ENCODE results near the gene IQGAP2. TPM values are rescaled to one million over a fixed set of nuclear protein-coding genes. Genes with fewer than 3 reads are reported as not detected.
A peak's percentile ranks its signal among the peaks of the same experiment; 100 is the strongest.

Gene IQGAP2
- polyA plus RNA-seq, 2 donors, result 1.4 to 2.0 TPM

- WGBS, 2 donors, result 34 to 56% methylated on average over 1 of the region's 1 CpG
- Histone ChIP-seq H3K36me3 (ENCODE audit: control insufficient read depth in 2 of 2, insufficient read depth in 2 of 2, low read length in 1 of 2) (no peaks in the 10 kb centered on the region), H3K4me3 (ENCODE audit: low read depth in 1 of 2, low read length in 2 of 2) (no peak overlapping the region), H3K27ac (ENCODE audit: low read depth in 2 of 2, low read length in 1 of 2) (no peak overlapping the region), H3K27me3 (ENCODE audit: control insufficient read depth in 1 of 2, insufficient read depth in 2 of 2, low read length in 2 of 2) (no peaks in the 10 kb centered on the region), H3K4me1 (ENCODE audit: control insufficient read depth in 2 of 2, insufficient read depth in 2 of 2, low read length in 1 of 2) (peaks cover 0 to 5% of the 10 kb centered on the region in 2 donors), H3K9me3 (ENCODE audit: control insufficient read depth in 2 of 2, insufficient read depth in 1 of 2, low read depth in 1 of 2, low read length in 1 of 2) (peaks cover 0 to 2% of the 10 kb centered on the region in 2 donors)
These were observed 68.3 kb downstream of the IQGAP2 start for GRCh38 chr5:76471406-76471805.

- Histone ChIP-seq H3K4me1 (ENCODE audit: control insufficient read depth in 2 of 2, insufficient read depth in 2 of 2, low read length in 1 of 2) (peaks cover 0 to 5% of the 10 kb centered on the region in 2 donors), H3K9me3 (ENCODE audit: control insufficient read depth in 2 of 2, insufficient read depth in 1 of 2, low read depth in 1 of 2, low read length in 1 of 2) (peaks cover 0 to 2% of the 10 kb centered on the region in 2 donors), H3K4me3 (ENCODE audit: low read depth in 1 of 2, low read length in 2 of 2) (no peak overlapping the region), H3K27me3 (ENCODE audit: control insufficient read depth in 1 of 2, insufficient read depth in 2 of 2, low read length in 2 of 2) (no peaks in the 10 kb centered on the region), H3K36me3 (ENCODE audit: control insufficient read depth in 2 of 2, insufficient read depth in 2 of 2, low read length in 1 of 2) (no peaks in the 10 kb centered on the region), H3K27ac (ENCODE audit: low read depth in 2 of 2, low read length in 1 of 2) (peak overlapping the region in 1 of 2 donors; percentile 70)
- 60 to 68% methylated on average over 6 of the region's 6 CpGs for WGBS, 2 donors
These were observed 68.9 kb downstream of the IQGAP2 start for GRCh38 chr5:76471987-76472334.

GRCh38 chr5:76472335-76473008, 69.4 kb downstream of the IQGAP2 start:
- WGBS, 2 donors, result 52 to 54% methylated on average over 7 of the region's 7 CpGs
- Histone ChIP-seq H3K9me3 (ENCODE audit: control insufficient read depth in 2 of 2, insufficient read depth in 1 of 2, low read depth in 1 of 2, low read length in 1 of 2) (peaks cover 0 to 2% of the 10 kb centered on the region in 2 donors), H3K4me1 (ENCODE audit: control insufficient read depth in 2 of 2, insufficient read depth in 2 of 2, low read length in 1 of 2) (peaks cover 0 to 5% of the 10 kb centered on the region in 2 donors), H3K27me3 (ENCODE audit: control insufficient read depth in 1 of 2, insufficient read depth in 2 of 2, low read length in 2 of 2) (no peaks in the 10 kb centered on the region), H3K36me3 (ENCODE audit: control insufficient read depth in 2 of 2, insufficient read depth in 2 of 2, low read length in 1 of 2) (no peaks in the 10 kb centered on the region), H3K4me3 (ENCODE audit: low read depth in 1 of 2, low read length in 2 of 2) (no peak overlapping the region), H3K27ac (ENCODE audit: low read depth in 2 of 2, low read length in 1 of 2) (peak overlapping the region in 1 of 2 donors; percentile 70)

GRCh38 chr5:76473009-76473336, 69.9 kb downstream of the IQGAP2 start:
- H3K4me1 ChIP-seq (ENCODE audit: control insufficient read depth in 2 of 2, insufficient read depth in 2 of 2, low read length in 1 of 2), result peaks cover 0 to 5% of the 10 kb centered on the region in 2 donors
- H3K9me3 ChIP-seq (ENCODE audit: control insufficient read depth in 2 of 2, insufficient read depth in 1 of 2, low read depth in 1 of 2, low read length in 1 of 2), result peaks cover 0 to 2% of the 10 kb centered on the region in 2 donors
- H3K4me3 ChIP-seq (ENCODE audit: low read depth in 1 of 2, low read length in 2 of 2), result no peak overlapping the region
- no peaks in the 10 kb centered on the region for H3K36me3 ChIP-seq (ENCODE audit: control insufficient read depth in 2 of 2, insufficient read depth in 2 of 2, low read length in 1 of 2)
- WGBS, 2 donors, result 68 to 91% methylated on average over 2 of the region's 2 CpGs
- no peaks in the 10 kb centered on the region for H3K27me3 ChIP-seq (ENCODE audit: control insufficient read depth in 1 of 2, insufficient read depth in 2 of 2, low read length in 2 of 2)
- H3K27ac ChIP-seq (ENCODE audit: low read depth in 2 of 2, low read length in 1 of 2), result no peak overlapping the region

- 74 to 76% methylated on average over 3 of the region's 3 CpGs for WGBS, 2 donors
- Histone ChIP-seq H3K27me3 (ENCODE audit: control insufficient read depth in 1 of 2, insufficient read depth in 2 of 2, low read length in 2 of 2) (no peaks in the 10 kb centered on the region), H3K4me3 (ENCODE audit: low read depth in 1 of 2, low read length in 2 of 2) (no peak overlapping the region), H3K36me3 (ENCODE audit: control insufficient read depth in 2 of 2, insufficient read depth in 2 of 2, low read length in 1 of 2) (no peaks in the 10 kb centered on the region), H3K27ac (ENCODE audit: low read depth in 2 of 2, low read length in 1 of 2) (no peak overlapping the region), H3K9me3 (ENCODE audit: control insufficient read depth in 2 of 2, insufficient read depth in 1 of 2, low read depth in 1 of 2, low read length in 1 of 2) (peaks cover 0 to 2% of the 10 kb centered on the region in 2 donors), H3K4me1 (ENCODE audit: control insufficient read depth in 2 of 2, insufficient read depth in 2 of 2, low read length in 1 of 2) (peaks cover 0 to 5% of the 10 kb centered on the region in 2 donors)
These were observed 70.6 kb downstream of the IQGAP2 start for GRCh38 chr5:76473661-76474060.

- Histone ChIP-seq H3K27me3 (ENCODE audit: control insufficient read depth in 1 of 2, insufficient read depth in 2 of 2, low read length in 2 of 2) (no peaks in the 10 kb centered on the region), H3K4me3 (ENCODE audit: low read depth in 1 of 2, low read length in 2 of 2) (no peak overlapping the region), H3K4me1 (ENCODE audit: control insufficient read depth in 2 of 2, insufficient read depth in 2 of 2, low read length in 1 of 2) (peaks cover 0 to 5% of the 10 kb centered on the region in 2 donors), H3K9me3 (ENCODE audit: control insufficient read depth in 2 of 2, insufficient read depth in 1 of 2, low read depth in 1 of 2, low read length in 1 of 2) (peaks cover 0 to 2% of the 10 kb centered on the region in 2 donors), H3K36me3 (ENCODE audit: control insufficient read depth in 2 of 2, insufficient read depth in 2 of 2, low read length in 1 of 2) (no peaks in the 10 kb centered on the region), H3K27ac (ENCODE audit: low read depth in 2 of 2, low read length in 1 of 2) (no peak overlapping the region)
- WGBS, 2 donors, result 80 to 81% methylated on average over 2 of the region's 2 CpGs
These were observed 71.3 kb downstream of the IQGAP2 start for GRCh38 chr5:76474377-76474776.

GRCh38 chr5:76475385-76475784, 72.3 kb downstream of the IQGAP2 start:
- 89 to 90% methylated on average over 3 of the region's 3 CpGs for WGBS, 2 donors

GRCh38 chr5:76475936-76476335, 72.9 kb downstream of the IQGAP2 start:
- H3K4me1 ChIP-seq (ENCODE audit: control insufficient read depth in 2 of 2, insufficient read depth in 2 of 2, low read length in 1 of 2), result peaks cover 0 to 5% of the 10 kb centered on the region in 2 donors
- H3K36me3 ChIP-seq (ENCODE audit: control insufficient read depth in 2 of 2, insufficient read depth in 2 of 2, low read length in 1 of 2), result no peaks in the 10 kb centered on the region
- no peaks in the 10 kb centered on the region for H3K27me3 ChIP-seq (ENCODE audit: control insufficient read depth in 1 of 2, insufficient read depth in 2 of 2, low read length in 2 of 2)
- H3K9me3 ChIP-seq (ENCODE audit: control insufficient read depth in 2 of 2, insufficient read depth in 1 of 2, low read depth in 1 of 2, low read length in 1 of 2), result peaks cover 0 to 2% of the 10 kb centered on the region in 2 donors
- H3K27ac ChIP-seq (ENCODE audit: low read depth in 2 of 2, low read length in 1 of 2), result no peak overlapping the region
- 64 to 72% methylated on average over 2 of the region's 2 CpGs for WGBS, 2 donors
- no peak overlapping the region for H3K4me3 ChIP-seq (ENCODE audit: low read depth in 1 of 2, low read length in 2 of 2)

More at GRCh38 chr5:76475385-76475784, 72.3 kb downstream of the IQGAP2 start:
- H3K4me1 ChIP-seq (ENCODE audit: control insufficient read depth in 2 of 2, insufficient read depth in 2 of 2, low read length in 1 of 2), result peaks cover 0 to 5% of the 10 kb centered on the region in 2 donors
- no peaks in the 10 kb centered on the region for H3K27me3 ChIP-seq (ENCODE audit: control insufficient read depth in 1 of 2, insufficient read depth in 2 of 2, low read length in 2 of 2)
- no peaks in the 10 kb centered on the region for H3K36me3 ChIP-seq (ENCODE audit: control insufficient read depth in 2 of 2, insufficient read depth in 2 of 2, low read length in 1 of 2)
- no peak overlapping the region for H3K27ac ChIP-seq (ENCODE audit: low read depth in 2 of 2, low read length in 1 of 2)
- H3K9me3 ChIP-seq (ENCODE audit: control insufficient read depth in 2 of 2, insufficient read depth in 1 of 2, low read depth in 1 of 2, low read length in 1 of 2), result peaks cover 0 to 2% of the 10 kb centered on the region in 2 donors
- no peak overlapping the region for H3K4me3 ChIP-seq (ENCODE audit: low read depth in 1 of 2, low read length in 2 of 2)

GRCh38 chr5:76476474-76477038, 73.5 kb downstream of the IQGAP2 start:
- no peak overlapping the region for H3K27ac ChIP-seq (ENCODE audit: low read depth in 2 of 2, low read length in 1 of 2)
- 61 to 75% methylated on average over 3 of the region's 3 CpGs for WGBS, 2 donors
- no peaks in the 10 kb centered on the region for H3K36me3 ChIP-seq (ENCODE audit: control insufficient read depth in 2 of 2, insufficient read depth in 2 of 2, low read length in 1 of 2)
- no peaks in the 10 kb centered on the region for H3K27me3 ChIP-seq (ENCODE audit: control insufficient read depth in 1 of 2, insufficient read depth in 2 of 2, low read length in 2 of 2)
- H3K4me3 ChIP-seq (ENCODE audit: low read depth in 1 of 2, low read length in 2 of 2), result no peak overlapping the region
- H3K9me3 ChIP-seq (ENCODE audit: control insufficient read depth in 2 of 2, insufficient read depth in 1 of 2, low read depth in 1 of 2, low read length in 1 of 2), result peaks cover 0 to 2% of the 10 kb centered on the region in 2 donors
- H3K4me1 ChIP-seq (ENCODE audit: control insufficient read depth in 2 of 2, insufficient read depth in 2 of 2, low read length in 1 of 2), result peaks cover 0 to 5% of the 10 kb centered on the region in 2 donors

GRCh38 chr5:76477061-76477460, 74.0 kb downstream of the IQGAP2 start:
- Histone ChIP-seq H3K36me3 (ENCODE audit: control insufficient read depth in 2 of 2, insufficient read depth in 2 of 2, low read length in 1 of 2) (no peaks in the 10 kb centered on the region), H3K27ac (ENCODE audit: low read depth in 2 of 2, low read length in 1 of 2) (no peak overlapping the region)
- 96% methylated on average over 2 of the region's 2 CpGs for WGBS, 2 donors

More at GRCh38 chr5:76477061-76477460, 74.0 kb downstream of the IQGAP2 start:
- H3K4me3 ChIP-seq (ENCODE audit: low read depth in 1 of 2, low read length in 2 of 2), result no peak overlapping the region
- no peaks in the 10 kb centered on the region for H3K27me3 ChIP-seq (ENCODE audit: control insufficient read depth in 1 of 2, insufficient read depth in 2 of 2, low read length in 2 of 2)
- peaks cover 0 to 2% of the 10 kb centered on the region in 2 donors for H3K9me3 ChIP-seq (ENCODE audit: control insufficient read depth in 2 of 2, insufficient read depth in 1 of 2, low read depth in 1 of 2, low read length in 1 of 2)
- peaks cover 0 to 3% of the 10 kb centered on the region in 2 donors for H3K4me1 ChIP-seq (ENCODE audit: control insufficient read depth in 2 of 2, insufficient read depth in 2 of 2, low read length in 1 of 2)

Data from esophagus (tissue), 2 donors.